DOHH2 (cell line): ENCODE results near the gene FMNL2.

Experiments used
- H3F3A ChIP-seq: fragments of 200-600 bp; sonication (generic), shearing (Covaris generic); 2 replicates; pipeline ENCODE4 v1.6.0; 2016; ENCODE audit warnings: antibody characterized with exemption, mild to moderate bottlenecking; ENCODE audit not compliant: control insufficient read depth, insufficient read depth
- H3K27ac ChIP-seq: fragments of 200-600 bp; sonication (generic); 2 replicates; pipeline ENCODE4 v1.5.1; 2014; ENCODE audit warnings: low read depth, mild to moderate bottlenecking, low read length, moderate library complexity
- H3K27me3 ChIP-seq: fragments of 200-600 bp; sonication (generic); 2 replicates; pipeline ENCODE4 v1.6.1; 2014; ENCODE audit warnings: mild to moderate bottlenecking, low read length, mixed read lengths; ENCODE audit not compliant: control insufficient read depth
- H3K36me3 ChIP-seq: fragments of 200-600 bp; sonication (generic); 2 replicates; pipeline ENCODE4 v1.6.1; 2014; ENCODE audit warnings: mild to moderate bottlenecking, low read length, moderate library complexity, mixed read lengths; ENCODE audit not compliant: control insufficient read depth
- H3K4me1 ChIP-seq: fragments of 200-600 bp; sonication (generic); 2 replicates; pipeline ENCODE4 v1.6.1; 2014; ENCODE audit warnings: mild to moderate bottlenecking, low read length, mixed read lengths; ENCODE audit not compliant: control insufficient read depth
- H3K4me2 ChIP-seq: fragments of 200-600 bp; sonication (generic); 2 replicates; pipeline ENCODE4 v1.6.0; 2014; ENCODE audit warnings: mild to moderate bottlenecking, low read length, moderate library complexity
- H3K4me3 ChIP-seq: fragments of 200-600 bp; sonication (generic); 2 replicates; pipeline ENCODE4 v1.5.1; 2014; ENCODE audit warnings: mild to moderate bottlenecking, low read length, mixed read lengths
- H3K79me2 ChIP-seq: fragments of 200-600 bp; sonication (generic); 2 replicates; pipeline ENCODE4 v1.6.1; 2014; ENCODE audit warnings: mild to moderate bottlenecking, low read length, mixed read lengths; ENCODE audit not compliant: control insufficient read depth
- H3K9me2 ChIP-seq: fragments of 200-600 bp; sonication (generic); replicated peaks from 2 replicates; pipeline ENCODE4 v1.6.1; 2014; ENCODE audit warnings: mild to moderate bottlenecking, low read length, mixed read lengths; ENCODE audit not compliant: control insufficient read depth
- H3K9me3 ChIP-seq: fragments of 200-600 bp; sonication (generic); 2 replicates; pipeline ENCODE4 v1.6.1; 2014; ENCODE audit warnings: antibody characterized with exemption, low read length, mixed read lengths; ENCODE audit not compliant: control insufficient read depth, insufficient read depth
- H4K20me1 ChIP-seq: fragments of 200-600 bp; sonication (generic); 2 replicates; pipeline ENCODE4 v1.6.0; 2014; ENCODE audit warnings: low read depth, mild to moderate bottlenecking, antibody characterized with exemption, low read length, moderate library complexity; ENCODE audit not compliant: control insufficient read depth, insufficient read depth
- CTCF ChIP-seq: fragments of 200-600 bp; sonication (generic); IDR thresholded peaks from one replicate; pipeline ENCODE4 v1.5.1; 2014; ENCODE audit warnings: antibody characterized with exemption, mild to moderate bottlenecking, low read depth, low read length; ENCODE audit not compliant: poor library complexity, severe bottlenecking
- EZH2phosphoT487 ChIP-seq: fragments of 200-600 bp; sonication (generic); IDR thresholded peaks from 2 replicates; pipeline ENCODE4 v1.6.1; 2017; ENCODE audit warnings: borderline replicate concordance, mild to moderate bottlenecking, antibody characterized with exemption, low read length, moderate library complexity, mixed read lengths

The FMNL2 gene

GRCh38 chr2:152420363-152420762 lies 85.4 kb downstream of the FMNL2 start:
- H3K4me3 ChIP-seq: no peak overlapping the region
- H3K27ac ChIP-seq: no peak overlapping the region
- no peaks in the 10 kb centered on the region for H3K4me1 ChIP-seq
- no peaks in the 10 kb centered on the region for H3F3A ChIP-seq
- H3K36me3 ChIP-seq: no peaks in the 10 kb centered on the region
- no peaks in the 10 kb centered on the region for H3K9me2 ChIP-seq
- no peaks in the 10 kb centered on the region for H3K9me3 ChIP-seq
- H3K4me2 ChIP-seq: no peak overlapping the region
- H3K79me2 ChIP-seq: no peaks in the 10 kb centered on the region
- peaks cover 7% of the 10 kb centered on the region; the same call in 1 of the 2 replicates for H3K27me3 ChIP-seq
- TF ChIP-seq EZH2phosphoT487 (no peak), CTCF (no peak)
- H4K20me1 ChIP-seq: no peaks in the 10 kb centered on the region

GRCh38 chr2:152420936-152421335 lies 86.0 kb downstream of the FMNL2 start:
- Histone ChIP-seq H3K27ac (no peak overlapping the region), H3K4me2 (no peak overlapping the region), H3K9me3 (no peaks in the 10 kb centered on the region), H3F3A (no peaks in the 10 kb centered on the region), H3K27me3 (peaks cover 7% of the 10 kb centered on the region; the same call in 1 of the 2 replicates), H3K4me1 (no peaks in the 10 kb centered on the region), H3K4me3 (no peak overlapping the region), H3K36me3 (no peaks in the 10 kb centered on the region), H4K20me1 (no peaks in the 10 kb centered on the region), H3K79me2 (no peaks in the 10 kb centered on the region), H3K9me2 (no peaks in the 10 kb centered on the region)
- TF ChIP-seq EZH2phosphoT487 (no peak), CTCF (no peak)

- Histone ChIP-seq H3K27ac (no peak overlapping the region), H3K9me3 (no peaks in the 10 kb centered on the region), H4K20me1 (no peaks in the 10 kb centered on the region), H3K36me3 (no peaks in the 10 kb centered on the region), H3K79me2 (no peaks in the 10 kb centered on the region), H3K4me3 (no peak overlapping the region), H3K4me2 (no peak overlapping the region), H3F3A (no peaks in the 10 kb centered on the region), H3K4me1 (no peaks in the 10 kb centered on the region), H3K9me2 (no peaks in the 10 kb centered on the region), H3K27me3 (peaks cover 7% of the 10 kb centered on the region; the same call in 1 of the 2 replicates)
- TF ChIP-seq EZH2phosphoT487 (no peak), CTCF (no peak)
These were observed 86.8 kb downstream of the FMNL2 start for GRCh38 chr2:152421521-152422370.
